ENCODE results near the gene CDH20.

CDH20 gene

GRCh38 chr18:61497422-61497821 is 164.2 kb downstream of the CDH20 start:
- no peak for DNase-seq
- Histone ChIP-seq H3K36me3 (replicated peaks) (no peaks in the 10 kb centered on the region), H3K4me3 (ENCODE audit: low read depth, low read length) (no peak overlapping the region), H3K27me3 (replicated peaks) (no peaks in the 10 kb centered on the region), H3K27ac (no peak overlapping the region)
- in situ Hi-C loops (cut with HindIII; ENCODE audit: low pct_ligation_motif_present, low sequenced_read_pairs) = no loop called here
- no peak for TF ChIP-seq CTCF (IDR thresholded peaks at IDR 0.05; ENCODE audit: low read depth, low read length, missing control alignments)

DNA sequence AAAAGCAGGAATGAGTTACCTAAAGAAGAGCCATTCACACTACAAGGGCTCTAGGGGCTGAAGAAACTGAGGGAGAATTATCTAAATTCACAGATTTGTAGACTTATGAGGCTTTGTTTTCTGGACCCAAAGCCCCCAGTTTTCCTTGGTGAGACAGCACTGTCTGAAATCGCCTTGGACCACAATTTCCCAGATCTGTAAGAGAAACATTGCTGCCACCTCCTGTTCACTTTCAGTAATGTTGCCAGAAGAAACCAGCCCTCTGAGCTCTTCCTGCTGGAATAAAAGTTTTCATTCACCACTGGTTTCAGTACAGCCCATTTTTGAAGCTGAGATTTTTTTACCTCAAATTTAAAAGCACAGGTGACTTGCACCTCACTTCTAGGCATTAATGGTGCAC is 169.2 kb downstream of the CDH20 start:
- Histone ChIP-seq H3K27ac (no peak overlapping the region), H3K27me3 (replicated peaks) (no peaks in the 10 kb centered on the region), H3K4me3 (ENCODE audit: low read depth, low read length) (no peak overlapping the region), H3K36me3 (replicated peaks) (no peaks in the 10 kb centered on the region)
- peak; percentile 57 for DNase-seq
- in situ Hi-C loops (cut with HindIII; ENCODE audit: low pct_ligation_motif_present, low sequenced_read_pairs) = no loop called here
- peak; percentile 74 for TF ChIP-seq CTCF (IDR thresholded peaks at IDR 0.05; ENCODE audit: low read depth, low read length, missing control alignments)

GRCh38 chr18:61503688-61504087 is 170.5 kb downstream of the CDH20 start:
- no peak for DNase-seq
- no peaks in the 10 kb centered on the region for H3K27me3 ChIP-seq (replicated peaks)
- H3K4me3 ChIP-seq (ENCODE audit: low read depth, low read length) = no peak overlapping the region
- no peak overlapping the region for H3K27ac ChIP-seq
- no peaks in the 10 kb centered on the region for H3K36me3 ChIP-seq (replicated peaks)
- in situ Hi-C loops (cut with HindIII; ENCODE audit: low pct_ligation_motif_present, low sequenced_read_pairs) = no loop called here
- TF ChIP-seq CTCF (IDR thresholded peaks at IDR 0.05; ENCODE audit: low read depth, low read length, missing control alignments) = no peak

- H3K27me3 ChIP-seq (replicated peaks) = no peaks in the 10 kb centered on the region
- H3K27ac ChIP-seq = no peak overlapping the region
- H3K36me3 ChIP-seq (replicated peaks) = no peaks in the 10 kb centered on the region
- no peak for DNase-seq
- in situ Hi-C loops (cut with HindIII; ENCODE audit: low pct_ligation_motif_present, low sequenced_read_pairs) = no loop called here
- no peak for TF ChIP-seq CTCF (IDR thresholded peaks at IDR 0.05; ENCODE audit: low read depth, low read length, missing control alignments)
- H3K4me3 ChIP-seq (ENCODE audit: low read depth, low read length) = no peak overlapping the region
Observed at GRCh38 chr18:61528961-61529360, 195.7 kb downstream of the CDH20 start.

DNA sequence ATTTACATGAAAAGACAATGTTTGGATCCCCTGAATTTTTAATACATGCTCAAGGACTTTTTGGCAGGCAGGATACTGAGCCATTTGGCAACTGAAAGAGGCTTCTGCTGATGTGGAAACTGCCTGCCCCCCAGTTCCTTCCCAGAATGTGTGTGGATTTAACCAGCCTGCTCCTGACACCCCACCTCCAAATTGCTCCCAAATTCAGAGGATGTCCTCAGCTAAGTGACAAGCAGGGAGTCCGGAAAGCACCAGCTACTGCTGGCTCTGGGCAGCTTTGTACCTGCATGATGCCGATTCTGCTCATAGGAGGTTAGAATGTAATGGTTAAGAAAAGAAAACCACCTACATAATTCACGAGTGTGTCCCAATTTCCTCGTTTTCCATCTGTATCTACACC is 197.5 kb downstream of the CDH20 start:
- no peak for TF ChIP-seq CTCF (IDR thresholded peaks at IDR 0.05; ENCODE audit: low read depth, low read length, missing control alignments)
- no peak for DNase-seq
- Histone ChIP-seq H3K36me3 (replicated peaks) (no peaks in the 10 kb centered on the region), H3K27me3 (replicated peaks) (no peaks in the 10 kb centered on the region), H3K4me3 (ENCODE audit: low read depth, low read length) (no peak overlapping the region), H3K27ac (no peak overlapping the region)
- in situ Hi-C loops (cut with HindIII; ENCODE audit: low pct_ligation_motif_present, low sequenced_read_pairs) = no loop called here

GRCh38 chr18:61531182-61531581 is 198.0 kb downstream of the CDH20 start:
- in situ Hi-C loops (cut with HindIII; ENCODE audit: low pct_ligation_motif_present, low sequenced_read_pairs) = no loop called here
- DNase-seq = peak; percentile 30

More at GRCh38 chr18:61531182-61531581, 198.0 kb downstream of the CDH20 start:
- no peak for TF ChIP-seq CTCF (IDR thresholded peaks at IDR 0.05; ENCODE audit: low read depth, low read length, missing control alignments)
- Histone ChIP-seq H3K27ac (no peak overlapping the region), H3K36me3 (replicated peaks) (no peaks in the 10 kb centered on the region), H3K4me3 (ENCODE audit: low read depth, low read length) (no peak overlapping the region), H3K27me3 (replicated peaks) (no peaks in the 10 kb centered on the region)
